GM21360 (cell line): Measurements from ENCODE around the gene EXO5.
"Not testable (repeated sequence)": the region's sequence is repeated elsewhere in the genome, so short reads cannot be mapped to it uniquely, and the experiment has no call there.

Experiments
- ATAC-seq: cut with Tn5 transposase; IDR thresholded peaks from one replicate; pipeline ENCODE4 v1.9.1; 2021; ENCODE audit warnings: mild to moderate bottlenecking, moderate library complexity; ENCODE audit not compliant: unreplicated experiment

Gene EXO5, protein sequence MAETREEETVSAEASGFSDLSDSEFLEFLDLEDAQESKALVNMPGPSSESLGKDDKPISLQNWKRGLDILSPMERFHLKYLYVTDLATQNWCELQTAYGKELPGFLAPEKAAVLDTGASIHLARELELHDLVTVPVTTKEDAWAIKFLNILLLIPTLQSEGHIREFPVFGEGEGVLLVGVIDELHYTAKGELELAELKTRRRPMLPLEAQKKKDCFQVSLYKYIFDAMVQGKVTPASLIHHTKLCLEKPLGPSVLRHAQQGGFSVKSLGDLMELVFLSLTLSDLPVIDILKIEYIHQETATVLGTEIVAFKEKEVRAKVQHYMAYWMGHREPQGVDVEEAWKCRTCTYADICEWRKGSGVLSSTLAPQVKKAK

DNA sequence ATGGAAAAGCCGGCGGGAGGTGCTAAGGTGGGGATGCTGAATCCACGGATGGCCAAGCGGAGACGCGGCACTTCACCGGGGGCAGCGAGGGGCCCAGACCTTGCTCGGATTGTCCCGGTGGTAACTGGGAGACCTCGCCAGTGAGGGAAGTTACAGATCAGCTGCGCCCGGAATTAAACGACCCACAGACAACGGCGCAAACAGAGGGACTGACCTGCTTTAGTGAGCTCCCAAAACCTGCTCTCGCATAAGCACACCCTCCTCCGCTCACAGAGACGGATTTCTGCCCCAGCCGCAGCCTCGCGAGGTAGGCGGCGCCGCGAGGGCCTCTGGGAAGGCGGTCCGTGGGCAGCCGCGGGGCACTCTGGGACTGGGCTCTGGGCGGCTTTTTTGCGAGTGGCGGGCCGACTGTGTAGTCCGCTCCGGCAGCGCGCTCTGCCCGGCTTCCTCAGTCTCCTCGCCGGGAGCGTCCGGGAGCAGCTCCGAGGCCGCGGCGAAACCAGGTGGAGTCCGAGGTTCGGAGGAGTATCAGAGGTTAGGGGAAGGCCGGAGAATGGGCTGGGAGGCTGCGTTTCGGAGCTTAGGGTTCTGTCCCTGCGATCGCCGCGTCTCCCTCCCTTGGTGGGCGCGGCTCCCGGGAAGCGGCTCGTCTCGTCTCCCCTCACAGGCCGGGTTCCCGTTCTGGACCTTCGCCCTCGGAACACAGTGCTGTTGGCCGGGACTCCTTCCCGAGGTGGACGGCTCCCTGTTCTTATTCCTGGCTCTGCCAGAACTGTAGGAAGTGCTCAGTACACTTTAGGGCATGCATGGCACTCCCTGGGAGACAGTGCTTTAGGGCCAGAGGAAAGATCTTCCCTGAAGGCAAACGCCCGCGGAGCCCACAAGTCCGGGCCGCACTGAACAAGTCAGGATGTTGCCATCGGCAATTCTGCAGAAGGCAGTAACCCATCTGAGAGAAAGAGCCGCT is at the start of gene EXO5:
Gene EXO5 (plus strand): TSS at position 393 of the 967 bp plus-strand sequence. CDS start 5,778 bp downstream, outside the sequence.
- peak; percentile 83 for ATAC-seq

DNA sequence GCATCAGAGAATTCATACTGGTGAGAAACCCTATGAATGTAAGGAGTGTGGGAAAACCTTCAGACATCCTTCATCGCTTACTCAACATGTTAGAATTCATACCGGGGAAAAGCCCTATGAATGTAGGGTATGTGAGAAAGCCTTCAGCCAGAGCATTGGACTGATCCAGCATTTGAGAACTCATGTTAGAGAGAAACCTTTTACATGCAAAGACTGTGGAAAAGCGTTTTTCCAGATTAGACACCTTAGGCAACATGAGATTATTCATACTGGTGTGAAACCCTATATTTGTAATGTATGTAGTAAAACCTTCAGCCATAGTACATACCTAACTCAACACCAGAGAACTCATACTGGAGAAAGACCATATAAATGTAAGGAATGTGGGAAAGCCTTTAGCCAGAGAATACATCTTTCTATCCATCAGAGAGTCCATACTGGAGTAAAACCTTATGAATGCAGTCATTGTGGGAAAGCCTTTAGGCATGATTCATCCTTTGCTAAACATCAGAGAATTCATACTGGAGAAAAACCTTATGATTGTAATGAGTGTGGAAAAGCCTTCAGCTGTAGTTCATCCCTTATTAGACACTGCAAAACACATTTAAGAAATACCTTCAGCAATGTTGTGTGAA is 45.5 kb upstream of the EXO5 start:
- ATAC-seq, result no peak

DNA sequence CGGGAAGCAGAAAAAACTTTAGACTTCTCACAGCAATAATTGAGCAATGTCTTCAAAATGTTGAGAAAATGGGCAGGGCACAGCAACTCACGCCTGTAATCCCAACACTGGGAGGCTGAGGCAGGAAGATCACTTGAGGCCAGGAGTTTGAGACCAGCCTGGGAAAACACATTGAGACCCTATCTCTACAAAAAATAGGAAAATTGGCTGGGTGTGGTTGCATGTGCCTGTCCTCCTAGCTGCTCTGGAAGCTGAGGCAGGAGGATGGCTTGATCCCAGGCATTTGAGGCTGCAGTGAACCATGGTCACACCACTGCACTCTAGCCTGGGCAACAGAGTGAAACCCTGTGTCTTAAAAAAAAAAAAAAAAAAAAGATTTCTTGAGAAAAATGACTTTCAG is 39.2 kb upstream of the EXO5 start:
- ATAC-seq, result no peak

DNA sequence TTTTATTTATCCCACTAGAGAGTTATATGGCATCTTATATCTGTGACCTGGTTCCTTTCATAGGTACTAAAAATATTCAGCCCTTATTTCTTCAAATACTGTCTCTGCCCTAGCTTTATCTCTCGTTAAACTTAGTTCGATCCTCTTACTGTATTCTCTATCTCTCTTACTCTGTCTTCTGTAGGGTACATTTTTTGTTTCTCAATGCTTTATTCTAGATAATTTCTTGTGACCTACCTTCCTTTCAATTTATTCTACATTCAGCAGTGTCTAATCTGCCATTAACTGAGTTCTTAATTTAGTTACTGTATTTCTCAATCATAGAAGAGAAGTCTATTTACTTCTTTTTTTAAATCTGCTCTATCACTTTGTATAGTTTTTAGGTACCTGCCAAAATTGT is 33.3 kb upstream of the EXO5 start:
- ATAC-seq, result no peak

DNA sequence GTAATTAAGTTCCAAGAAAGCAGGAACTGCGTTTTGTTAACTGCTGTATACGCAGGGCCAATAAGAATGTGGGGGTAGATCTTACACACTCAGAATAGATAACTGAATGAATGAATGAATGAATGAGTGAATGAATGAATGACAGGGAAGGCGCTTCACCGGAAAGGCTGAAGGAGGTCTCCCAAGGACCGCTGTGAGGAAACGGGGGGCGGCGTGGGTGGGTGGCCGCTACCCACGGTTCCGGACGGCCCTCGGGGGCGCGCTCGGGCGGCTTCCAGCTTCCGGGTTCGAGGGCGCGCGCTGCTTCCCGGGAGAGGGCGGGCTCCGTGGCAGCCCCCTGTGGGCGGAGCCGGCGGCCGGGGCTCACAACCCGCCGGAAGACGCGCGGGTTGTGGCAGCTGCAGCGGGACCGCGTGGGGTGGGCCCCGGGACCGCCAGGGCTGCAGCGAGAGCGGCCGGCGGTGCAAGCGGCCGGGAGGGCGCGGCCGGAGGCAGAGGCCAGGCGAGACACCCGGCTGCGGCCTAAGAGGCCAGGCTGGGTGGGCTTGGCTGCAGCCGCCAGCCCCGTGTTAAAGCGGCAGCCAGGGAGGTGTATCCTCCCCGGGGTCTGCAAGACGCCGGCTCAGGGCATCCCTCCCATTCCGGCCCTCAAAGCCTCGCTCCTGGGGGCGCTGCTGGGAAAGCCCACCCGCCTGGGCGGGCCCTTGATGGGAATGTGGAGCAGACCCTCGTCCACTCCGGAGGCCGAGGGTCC is 31.5 kb upstream of the EXO5 start, which contains the start of gene ZFP69:
Gene ZFP69 (plus strand): TSS at position 367 of the 754 bp plus-strand sequence. CDS start 2,072 bp downstream, outside the sequence.
- ATAC-seq, result no peak

DNA sequence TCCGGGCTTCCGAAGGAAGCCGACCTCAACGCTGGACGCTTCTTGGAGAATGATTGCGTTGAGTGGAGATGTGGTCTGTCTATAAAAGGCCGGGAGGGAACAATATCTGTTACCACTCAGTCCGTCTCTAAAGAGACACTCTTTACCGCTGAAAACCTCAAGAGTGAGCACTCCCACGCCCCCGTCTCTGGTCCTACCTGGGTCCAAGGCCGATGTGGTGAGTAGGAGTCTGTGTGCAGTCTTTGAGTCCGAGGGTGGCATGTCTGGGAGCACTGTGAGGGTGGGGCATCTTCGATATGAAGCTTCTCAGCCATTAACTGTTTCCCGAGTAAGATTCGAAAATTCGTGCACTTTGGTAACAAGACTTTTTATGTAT is 30.9 kb upstream of the EXO5 start:
- no peak for ATAC-seq

DNA sequence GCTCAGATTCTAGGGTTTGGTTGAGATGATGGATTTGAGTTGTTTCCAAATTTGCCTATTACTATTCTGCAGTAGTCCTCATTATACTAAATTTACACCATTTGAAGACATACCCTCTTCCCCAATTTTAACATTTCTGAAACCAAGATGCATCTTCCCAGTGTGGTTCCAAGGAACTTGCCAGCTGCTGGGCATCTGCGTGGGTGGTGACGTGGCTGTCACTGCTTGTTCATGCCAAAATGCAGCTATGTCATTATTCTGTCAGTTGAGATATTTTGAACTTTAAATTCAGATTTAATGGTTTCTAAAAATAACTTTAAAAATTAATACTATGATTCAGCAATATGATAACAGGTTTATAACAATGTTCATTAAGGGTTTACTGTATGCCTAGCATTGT is 30.3 kb upstream of the EXO5 start:
- no peak for ATAC-seq

DNA sequence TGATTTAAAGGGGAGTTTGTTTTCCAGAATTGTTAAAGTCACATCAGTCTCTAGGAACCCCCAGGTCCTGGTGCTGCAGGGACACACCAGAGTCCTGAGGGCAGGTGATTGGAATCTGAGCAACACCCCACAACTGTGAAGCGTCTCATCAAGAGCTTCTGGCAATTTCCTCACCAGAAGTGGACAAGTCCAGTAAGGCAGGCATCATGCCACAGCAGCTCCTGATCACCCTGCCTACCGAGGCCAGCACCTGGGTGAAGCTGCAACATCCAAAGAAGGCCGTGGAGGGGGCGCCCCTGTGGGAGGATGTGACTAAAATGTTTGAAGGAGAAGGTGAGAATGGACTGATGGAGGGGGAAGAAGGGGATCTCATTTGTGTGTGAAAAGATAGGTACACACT is 29.4 kb upstream of the EXO5 start:
- no peak for ATAC-seq

DNA sequence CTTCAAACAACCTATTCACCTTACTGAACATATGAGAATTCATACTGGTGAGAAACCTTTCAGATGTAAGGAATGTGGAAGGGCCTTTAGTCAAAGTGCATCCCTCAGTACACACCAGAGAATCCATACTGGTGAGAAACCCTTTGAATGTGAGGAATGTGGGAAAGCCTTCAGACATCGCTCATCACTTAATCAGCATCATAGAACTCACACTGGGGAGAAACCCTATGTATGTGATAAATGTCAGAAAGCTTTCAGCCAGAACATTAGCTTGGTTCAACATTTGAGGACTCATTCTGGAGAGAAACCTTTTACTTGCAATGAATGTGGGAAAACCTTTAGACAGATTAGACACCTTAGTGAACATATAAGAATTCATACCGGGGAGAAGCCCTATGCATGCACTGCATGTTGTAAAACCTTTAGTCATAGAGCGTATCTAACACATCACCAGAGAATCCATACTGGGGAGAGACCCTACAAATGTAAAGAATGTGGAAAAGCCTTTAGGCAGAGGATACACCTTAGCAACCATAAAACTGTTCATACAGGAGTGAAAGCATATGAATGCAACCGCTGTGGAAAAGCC is 13.2 kb upstream of the EXO5 start:
- ATAC-seq, result no peak

DNA sequence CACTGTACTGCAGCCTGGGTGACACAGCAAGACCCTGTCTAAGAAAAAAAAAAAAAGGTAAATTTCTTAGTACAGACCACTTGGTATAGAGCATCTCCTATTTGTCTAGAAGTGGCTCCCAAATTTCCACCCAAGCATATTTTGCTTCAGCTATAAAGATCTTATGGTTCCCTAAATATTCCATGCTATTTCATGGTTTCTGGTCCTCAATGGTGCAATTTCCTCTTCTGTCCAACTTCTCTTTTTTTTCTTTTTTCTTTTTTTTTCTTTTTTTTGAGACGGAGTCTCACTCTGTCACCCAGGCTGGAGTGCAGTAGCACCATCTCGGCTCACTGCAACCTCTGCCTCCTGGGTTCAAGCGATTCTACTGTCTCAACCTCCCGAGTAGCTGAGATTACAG is 5.9 kb upstream of the EXO5 start:
- ATAC-seq, result not testable (repeated sequence)

DNA sequence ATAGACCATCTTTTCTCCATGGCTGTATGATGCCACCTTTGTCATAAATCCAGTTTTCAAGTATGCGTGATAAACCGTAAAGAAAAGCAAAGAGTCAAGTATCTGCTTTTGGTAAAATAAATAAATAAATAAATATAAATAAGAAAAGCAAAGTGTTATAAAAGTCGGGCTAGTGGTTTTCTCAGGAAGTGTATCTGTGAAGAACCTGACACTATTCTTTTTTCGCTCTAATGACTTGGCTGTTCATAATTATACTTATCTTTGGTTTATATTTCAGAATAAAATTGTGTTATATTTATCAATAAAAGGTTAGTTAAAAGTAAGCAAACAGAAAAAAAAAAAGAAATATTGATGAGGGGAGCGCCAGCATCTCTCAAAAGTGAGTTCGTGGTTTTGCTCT is 594 bp upstream of the EXO5 start:
- ATAC-seq, result no peak

DNA sequence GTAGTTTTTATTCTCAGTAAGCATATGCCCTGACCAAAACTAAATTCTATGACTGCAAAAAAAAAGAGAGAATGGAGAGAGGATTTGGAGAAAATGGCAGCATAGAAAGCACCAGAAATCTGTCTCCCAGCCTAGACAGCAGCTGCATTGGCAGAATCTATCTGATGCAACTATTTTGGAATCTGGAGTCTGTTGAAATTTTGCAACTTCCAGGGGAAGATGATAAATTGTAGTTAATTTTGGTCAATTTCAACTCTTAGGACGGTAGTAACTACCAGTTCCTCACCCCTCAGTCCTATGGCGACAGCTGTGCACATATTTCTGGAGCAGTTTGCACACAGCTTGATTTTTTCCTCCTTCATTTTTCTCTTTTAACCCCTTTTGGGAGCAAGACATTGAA is 10.9 kb downstream of the EXO5 start:
- no peak for ATAC-seq

DNA sequence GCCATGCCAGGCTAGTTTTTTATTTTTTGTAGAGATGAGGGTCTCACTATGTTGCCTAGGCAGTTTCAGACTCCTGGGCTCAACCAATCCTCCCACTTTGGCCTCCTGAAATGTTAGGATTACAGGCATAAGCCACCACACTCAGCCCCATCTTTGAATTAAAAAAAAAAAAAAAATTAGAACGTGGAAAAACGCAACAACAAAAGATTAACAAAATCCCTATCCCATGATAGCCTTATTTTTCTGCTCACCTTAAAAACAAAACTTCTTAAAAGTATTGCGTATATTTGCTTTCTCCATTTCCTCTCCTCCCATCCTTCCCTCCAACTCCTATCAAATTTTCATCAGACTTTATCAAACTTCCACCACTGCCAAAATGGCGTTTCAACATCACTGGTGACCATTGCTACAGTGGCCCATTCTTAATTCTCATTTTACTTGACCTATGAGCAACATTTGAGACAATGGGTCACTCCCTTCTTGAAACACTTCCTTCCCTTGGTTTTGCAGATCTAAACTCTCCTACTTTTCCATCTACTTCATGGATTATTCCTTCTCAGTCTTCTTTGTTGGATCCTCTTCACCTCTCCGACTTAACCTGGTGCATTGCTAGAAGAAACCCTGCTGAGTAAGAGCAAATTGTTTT is 22.3 kb downstream of the EXO5 start:
- no peak for ATAC-seq

DNA sequence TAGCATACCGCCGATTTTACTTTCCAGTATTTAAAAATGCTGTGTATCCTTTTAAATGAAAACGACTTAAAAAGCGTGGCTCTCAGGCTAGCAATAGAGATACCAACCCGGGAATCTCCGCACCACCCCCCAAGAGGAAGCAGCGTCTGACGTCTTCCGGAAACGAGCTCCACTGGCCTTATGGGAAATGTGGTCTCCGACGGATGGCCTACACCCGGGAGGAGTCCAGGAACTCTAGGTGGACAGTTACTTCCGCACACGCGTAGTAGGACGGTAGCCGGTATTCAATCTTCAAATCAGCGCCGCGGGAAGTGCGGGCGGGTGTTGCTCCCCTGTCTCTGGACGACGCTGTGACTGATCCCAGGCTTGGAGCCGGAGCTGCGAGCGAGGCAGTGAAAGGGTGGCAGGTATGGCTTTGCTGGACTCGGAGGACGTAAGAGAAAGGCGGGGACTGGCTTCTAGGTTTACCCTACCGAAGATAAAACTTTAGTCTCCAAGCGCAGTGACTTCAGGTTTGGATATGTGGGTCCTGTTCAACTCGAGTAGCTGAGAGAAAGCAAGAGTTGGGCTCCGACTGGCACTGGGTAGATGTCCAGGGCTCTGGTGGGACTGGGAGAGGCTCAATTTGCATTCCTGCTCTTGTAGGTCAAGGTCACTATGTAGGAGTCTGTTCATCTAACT is 23.0 kb downstream of the EXO5 start, which contains the start of gene ZNF684:
Gene ZNF684 (plus strand): TSS at position 257 of the 681 bp plus-strand sequence. CDS start 1,530 bp downstream, outside the sequence.
- peak; percentile 82 for ATAC-seq

DNA sequence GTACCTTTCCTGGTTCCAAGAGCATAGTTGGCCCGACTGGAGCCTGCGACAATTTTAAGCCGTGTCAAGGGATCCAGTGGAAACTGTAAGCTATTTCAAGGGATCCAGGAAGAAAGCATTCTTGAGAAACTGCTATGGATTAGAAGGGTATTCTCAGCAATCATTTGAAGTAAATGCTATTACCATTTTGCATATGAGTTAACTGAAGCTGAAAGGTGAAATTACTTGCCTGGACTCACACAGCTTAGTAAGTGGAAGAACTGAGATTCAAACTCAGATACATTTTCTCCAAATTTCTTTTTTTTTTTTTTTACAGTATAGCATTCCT is 23.5 kb downstream of the EXO5 start:
- ATAC-seq, result no peak

DNA sequence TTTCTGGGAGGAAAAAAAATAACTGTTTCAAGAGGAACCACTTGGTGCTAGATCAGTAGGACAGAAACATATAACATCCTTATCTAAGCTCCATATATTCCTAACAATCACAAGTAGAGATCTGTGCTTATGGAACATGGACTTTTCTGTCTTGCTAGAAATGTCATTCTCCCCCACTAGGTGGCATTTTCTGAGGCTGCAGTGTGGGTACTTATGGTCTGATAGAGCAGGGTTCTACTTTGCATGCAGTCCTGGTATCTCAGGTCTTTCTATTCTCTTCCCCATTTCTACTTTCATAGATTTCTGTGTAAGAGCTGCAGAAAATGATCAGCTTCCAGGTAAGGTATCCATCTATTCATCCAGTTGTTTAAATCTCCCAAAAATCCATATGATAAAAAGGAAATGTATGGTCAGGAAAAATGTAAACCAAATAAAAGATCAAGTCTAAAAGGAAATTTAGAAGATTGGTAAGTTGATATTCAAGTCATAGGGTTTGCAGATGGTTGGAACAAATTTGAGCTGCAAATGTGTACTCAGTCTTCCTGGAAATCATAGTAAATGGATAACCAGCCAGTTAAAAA is 24.4 kb downstream of the EXO5 start:
- no peak for ATAC-seq

DNA sequence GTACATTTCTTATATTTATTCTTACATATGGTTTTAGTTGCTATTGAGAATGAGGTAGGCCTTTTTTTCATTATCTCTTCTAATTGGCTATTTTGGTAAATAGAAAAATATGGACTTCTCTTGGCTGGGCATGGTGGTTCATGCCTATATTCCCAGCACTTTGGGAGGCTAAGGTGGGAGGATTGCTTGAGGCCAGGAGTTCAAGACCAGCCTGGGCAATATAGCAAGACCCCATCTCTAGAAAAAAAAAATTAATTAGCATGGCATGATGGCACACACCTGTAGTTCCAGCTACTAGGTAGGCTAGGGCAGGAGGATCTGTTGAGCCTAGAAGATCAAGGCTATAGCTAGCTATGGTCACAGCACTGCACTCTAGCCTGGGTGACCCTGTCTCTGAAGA is 26.0 kb downstream of the EXO5 start:
- ATAC-seq, result no peak

DNA sequence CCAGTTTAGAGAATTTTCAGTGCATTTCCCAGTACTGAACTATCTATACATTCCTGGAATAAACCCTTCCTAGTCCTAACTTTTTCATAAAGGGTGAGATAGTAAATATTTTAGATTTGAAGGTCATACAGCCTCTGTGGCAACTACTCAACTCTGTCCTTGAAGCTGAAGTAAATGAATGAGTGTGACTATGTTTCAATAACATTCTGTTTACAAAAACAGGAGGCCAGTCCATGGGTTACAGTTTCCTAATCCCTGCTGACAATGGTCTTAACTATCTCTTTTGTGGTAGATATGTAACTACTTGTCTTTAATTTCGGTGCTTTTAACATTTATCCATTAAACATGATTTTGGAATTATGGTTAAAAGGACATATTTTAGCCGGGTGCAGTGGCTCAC is 27.2 kb downstream of the EXO5 start:
- no peak for ATAC-seq

DNA sequence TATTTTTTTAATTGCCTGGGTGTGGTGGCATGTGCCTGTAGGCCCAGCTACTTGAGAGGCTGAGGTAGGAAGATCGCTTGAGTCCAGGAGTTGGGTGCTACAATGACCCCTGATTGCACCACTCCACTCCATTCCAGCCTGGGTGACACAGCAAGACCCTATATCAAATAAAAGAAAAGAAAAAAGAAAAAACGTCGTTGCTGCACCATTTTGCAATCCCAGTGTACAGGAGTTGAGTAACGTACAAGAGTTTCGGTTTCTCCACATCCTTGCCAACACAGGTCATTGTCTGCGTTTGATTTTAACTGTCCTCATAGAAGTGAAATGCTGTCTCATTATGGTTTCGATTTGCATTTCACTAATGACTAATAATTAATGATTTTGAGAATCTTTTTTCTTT is 30.8 kb downstream of the EXO5 start:
- no peak for ATAC-seq
